HUDEP-2 (cell line): ENCODE data around the gene CTSA.
"Not testable (repeated sequence)": the region's sequence is repeated elsewhere in the genome, so short reads cannot be mapped to it uniquely, and the experiment has no call there.

Experiments
- DNase-seq, 76 experiments: peaks; one replicate each; lab custom pipeline; 2025; ENCODE audit not compliant: unreplicated experiment in 76 of 76; lab: John Stamatoyannopoulos, UW

CTSA gene

DNA sequence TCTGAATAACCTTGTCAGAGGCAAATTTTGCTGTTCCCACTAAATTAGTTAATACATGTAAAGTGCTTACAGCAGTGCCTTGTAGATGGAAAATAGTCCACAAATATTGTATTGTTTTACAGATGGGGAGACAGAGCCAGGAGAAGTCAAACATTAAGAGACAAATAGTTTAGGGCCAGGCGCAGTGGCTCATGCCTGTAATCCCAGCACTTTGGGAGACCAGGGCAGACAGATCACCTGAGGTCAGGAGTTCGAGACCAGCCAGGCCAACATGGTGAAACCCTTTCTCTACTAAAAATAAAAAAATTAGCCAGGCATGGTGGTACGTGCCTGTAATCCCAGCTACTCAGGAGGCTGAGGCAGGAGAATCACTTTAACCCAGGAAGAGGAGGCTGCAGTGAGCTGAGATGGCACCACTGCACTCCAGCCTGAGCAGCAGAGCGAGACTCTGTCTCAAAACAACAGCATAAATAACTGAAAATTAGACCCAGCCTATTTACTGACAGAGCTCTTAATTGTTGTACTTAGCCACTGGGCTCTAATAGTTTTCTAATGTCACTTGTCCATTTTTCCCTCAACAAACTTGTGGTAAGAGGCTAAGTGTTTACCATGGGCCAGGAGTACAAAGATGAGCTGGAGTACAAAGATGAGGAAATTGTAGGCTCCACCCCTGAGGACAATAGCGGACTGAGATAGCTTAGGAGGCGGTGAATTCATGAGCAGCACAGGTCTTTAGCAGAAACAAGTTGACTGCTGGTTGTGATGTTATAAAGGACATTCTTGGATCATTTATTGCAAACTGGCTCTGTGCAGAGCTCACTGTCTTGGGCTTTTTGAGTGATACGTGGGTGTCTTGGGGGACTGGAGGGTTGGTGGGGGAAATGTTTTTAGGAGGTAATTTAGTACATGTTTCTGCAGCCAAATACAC lies 27.3 kb upstream of the CTSA start:
- peak in 1 of 76 experiments; percentile 1 for DNase-seq

DNA sequence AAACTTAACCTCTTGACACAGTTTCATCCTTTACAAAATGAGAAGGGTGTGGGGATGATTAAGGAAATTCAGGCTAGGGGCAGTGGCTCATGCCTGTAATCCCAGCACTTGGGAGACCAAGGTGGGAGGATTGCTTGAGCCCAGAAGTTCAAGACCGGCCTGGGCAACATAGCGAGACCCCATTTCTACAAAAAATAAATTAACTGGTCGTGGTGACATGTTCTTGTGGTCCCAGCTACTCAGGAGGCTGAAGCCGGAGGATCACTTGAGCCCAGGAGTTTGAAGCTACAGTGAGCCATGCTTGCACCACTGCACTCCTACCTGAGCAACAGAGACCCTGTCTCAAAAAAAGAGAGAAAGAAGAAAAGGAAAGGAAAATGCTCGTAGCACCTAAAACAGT lies 24.7 kb upstream of the CTSA start:
- no peak for DNase-seq

DNA sequence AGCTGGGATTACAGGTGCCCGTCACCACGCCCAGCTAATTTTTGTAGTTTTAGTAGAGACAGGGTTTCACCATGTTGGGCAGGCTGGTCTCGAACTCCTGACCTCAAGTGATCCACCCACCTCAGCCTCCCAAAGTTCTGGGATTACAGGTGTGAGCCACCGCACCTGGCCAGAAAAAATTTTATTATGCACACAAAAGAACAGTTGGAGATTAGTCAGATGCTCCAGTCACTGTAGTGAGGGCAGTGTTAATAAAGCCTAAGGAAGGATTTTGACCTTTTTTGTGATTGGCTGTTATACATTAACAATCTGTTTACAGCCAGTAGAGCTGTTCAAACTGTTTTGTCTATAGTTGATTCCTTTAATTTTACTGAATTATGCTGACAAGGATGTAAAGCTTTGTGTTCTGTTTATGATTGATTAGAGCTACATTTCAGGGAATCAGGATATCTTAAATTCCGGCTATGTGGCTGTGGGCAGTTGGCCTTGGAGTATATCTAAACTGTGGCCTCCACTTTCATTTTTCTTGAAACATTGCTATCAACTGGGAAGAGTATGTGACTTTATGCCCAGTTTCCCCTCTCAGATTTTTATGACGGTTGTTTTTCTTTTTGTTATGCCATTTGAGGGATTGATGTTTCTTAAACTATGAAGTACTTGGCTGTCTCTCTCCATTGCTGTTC lies 23.9 kb upstream of the CTSA start:
- no peak for DNase-seq

DNA sequence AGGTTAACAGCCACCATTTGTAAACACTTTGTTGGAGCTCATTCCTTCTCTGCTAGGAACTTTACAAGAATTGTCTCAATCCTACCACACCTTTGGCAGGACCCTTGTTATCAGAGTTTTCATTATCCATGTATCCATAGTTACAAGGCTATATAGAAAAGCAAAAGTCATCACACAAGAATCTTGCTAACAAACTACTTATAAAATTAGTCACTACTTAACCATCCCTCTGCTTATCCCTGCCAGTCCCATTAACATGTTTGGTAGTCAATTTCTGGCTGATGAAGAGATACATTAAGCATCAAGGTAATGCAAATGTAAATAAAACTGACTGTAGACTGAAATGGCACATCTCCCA lies 23.3 kb upstream of the CTSA start:
- DNase-seq = no peak

DNA sequence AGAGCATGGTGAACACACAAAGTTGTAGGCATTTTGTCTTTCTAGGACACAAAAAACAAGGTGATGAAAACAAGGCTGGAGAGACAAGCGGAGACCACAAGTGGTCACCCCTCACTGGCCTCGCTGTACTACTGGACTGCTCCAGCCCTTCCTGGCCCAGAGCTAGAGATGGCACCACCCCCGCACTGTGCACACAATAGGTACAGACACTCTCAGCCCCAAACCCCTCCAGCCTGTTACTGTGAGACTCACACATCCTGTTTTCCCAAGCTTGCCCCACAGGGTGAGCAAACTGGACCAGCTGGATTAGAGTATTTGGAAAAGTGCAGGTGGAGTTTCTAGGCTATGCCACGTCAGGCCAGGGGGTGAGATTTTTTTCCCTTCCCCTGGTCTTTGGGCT lies 18.5 kb upstream of the CTSA start:
- DNase-seq = no peak

DNA sequence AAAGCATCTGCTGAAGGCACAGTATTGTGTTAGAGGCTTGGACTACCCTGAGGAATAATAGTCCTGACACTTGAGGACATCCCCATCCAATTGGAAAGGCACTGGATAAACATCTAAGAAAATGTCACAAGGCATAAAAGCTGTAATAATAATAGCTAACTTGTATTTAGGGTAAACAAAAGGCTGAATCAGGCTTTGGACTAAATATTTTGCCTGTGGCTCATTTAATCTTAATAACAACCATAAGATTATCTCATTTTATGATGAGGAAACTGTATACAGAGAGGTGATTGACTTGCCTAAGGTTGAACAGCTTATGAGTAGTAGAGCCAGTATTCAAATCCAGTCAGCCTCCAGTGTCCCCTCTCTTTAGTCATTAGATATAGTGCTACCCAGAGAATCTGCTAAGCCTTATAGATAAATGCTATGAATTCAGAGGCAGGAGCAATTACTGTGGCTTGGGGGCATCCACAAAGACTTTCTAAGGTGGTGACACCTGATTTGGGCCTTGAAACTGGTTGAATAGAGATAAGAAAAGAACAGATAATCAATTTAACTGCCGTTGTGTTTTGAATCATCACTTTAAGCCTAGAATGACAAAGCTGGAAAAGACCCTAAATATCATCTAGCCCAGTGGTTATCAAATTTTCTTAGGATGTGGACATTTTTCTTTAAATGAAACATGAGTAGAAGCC lies 17.6 kb upstream of the CTSA start:
- peak in 4 of 76 experiments; percentile 15 to 32 (median 20) for DNase-seq

DNA sequence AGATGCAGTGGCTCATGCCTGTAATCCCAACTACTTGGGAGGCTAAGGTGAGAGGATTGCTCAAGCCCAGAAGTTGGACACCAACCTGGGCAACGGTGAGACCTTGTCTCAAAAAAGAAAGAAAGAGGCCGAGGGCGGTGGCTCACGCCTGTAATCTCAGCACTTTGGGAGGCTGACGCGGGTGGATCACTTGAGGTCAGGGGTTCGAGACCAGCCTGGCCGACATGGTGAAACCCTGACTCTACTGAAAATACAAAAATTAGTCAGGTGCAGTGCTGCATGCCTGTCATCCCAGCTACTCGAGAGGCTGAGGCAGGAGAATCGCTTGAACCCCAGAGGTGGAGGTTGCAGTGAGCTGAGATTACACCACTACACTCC lies 17.0 kb upstream of the CTSA start:
- not testable (repeated sequence) for DNase-seq

DNA sequence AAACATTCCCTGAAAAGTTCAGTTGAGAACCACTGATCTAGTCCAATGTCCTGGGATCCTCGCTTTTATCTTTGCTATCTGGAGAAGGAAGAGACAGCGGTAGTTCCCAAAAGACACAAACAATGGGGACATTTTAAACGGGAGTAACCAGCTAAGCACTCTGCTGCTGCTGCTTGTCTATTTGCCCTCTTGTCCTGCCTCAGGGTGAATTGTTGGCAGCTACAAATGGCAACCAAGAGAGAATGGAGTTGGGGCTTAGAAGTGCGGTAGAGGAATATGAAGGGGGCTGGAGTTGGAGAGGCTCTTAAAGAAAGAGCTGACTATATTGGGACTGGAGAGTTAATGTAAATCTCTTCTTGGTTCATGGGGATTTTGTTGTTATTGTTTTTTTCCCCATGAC lies 16.6 kb upstream of the CTSA start:
- no peak for DNase-seq

DNA sequence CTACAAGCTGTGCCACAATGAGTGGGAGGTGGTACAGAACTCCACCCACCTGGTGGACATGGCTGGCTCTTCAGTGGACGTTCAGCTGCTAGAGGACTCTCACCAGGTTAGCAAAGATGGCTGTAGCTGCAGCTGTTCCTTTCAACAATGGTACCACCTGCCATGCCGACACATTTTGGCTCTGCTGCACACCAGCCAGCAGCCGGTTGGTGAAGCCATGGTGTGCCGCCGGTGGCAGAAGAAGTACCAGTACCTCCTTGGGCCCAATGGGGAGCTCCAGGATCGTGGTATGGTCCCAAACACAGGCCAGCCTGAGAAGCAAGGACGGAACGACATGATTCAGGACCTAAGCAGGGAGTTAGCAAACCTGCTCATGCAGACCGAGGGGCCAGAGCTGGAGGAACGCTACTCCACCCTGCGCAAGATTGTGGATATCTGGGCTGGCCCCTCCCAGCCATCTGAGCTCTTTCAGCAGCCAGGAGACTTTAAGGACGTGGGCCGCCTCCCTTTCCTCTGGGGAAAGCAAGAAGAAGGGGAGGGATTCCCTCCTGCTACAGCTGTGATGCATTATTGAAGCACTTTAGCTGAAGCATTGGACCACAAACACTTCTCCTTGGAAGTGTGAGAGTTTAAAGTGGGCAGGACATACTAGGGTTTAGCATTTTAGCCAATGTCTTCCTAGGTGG lies 12.9 kb upstream of the CTSA start:
- DNase-seq = peak in 70 of 76 experiments; percentile 14 to 88 (median 58)

DNA sequence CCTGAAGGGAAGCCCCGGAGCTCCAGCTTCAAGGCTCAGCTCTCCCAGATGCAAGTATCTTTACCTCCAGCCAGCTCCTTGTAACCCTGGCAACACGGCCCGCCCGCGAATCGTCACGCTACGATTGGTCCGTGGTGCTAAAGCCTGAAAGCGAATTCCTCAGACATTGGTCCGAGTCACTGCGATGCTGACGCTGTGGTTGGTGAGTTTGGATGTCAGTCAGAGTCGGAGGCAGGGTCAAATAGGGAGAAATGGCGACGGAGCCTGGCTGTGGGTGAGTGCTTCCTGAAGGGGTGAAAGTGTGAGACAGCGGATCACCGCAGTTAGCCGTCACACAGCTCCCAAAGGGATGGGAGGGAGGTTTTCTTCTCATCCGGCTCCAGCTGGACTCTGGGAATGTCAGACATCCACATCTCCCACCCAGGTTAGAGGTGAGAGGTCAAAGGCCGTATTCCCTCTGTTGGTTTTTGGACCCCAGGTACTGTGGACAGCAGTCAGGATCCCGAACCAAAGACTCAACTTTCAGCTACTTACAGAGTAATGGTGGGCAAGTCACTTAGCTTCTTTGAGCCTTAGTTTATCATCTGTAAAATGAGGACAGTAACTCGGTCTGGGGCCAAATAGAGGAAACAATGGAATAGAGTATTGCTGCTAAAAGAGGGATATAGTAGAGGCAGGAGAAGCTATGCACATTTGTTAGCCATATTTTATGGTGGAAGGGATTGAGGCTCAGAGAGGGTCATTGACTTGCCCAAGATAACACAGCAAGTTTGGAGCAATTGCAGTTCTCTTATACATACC lies 9.9 kb upstream of the CTSA start, which contains the start of gene ZSWIM1:
Gene ZSWIM1 (plus strand): TSS at position 240 of the 801 bp plus-strand sequence. CDS start 1,366 bp downstream, outside the sequence.
- DNase-seq = peak; percentile 41 to 100 (median 97)

DNA sequence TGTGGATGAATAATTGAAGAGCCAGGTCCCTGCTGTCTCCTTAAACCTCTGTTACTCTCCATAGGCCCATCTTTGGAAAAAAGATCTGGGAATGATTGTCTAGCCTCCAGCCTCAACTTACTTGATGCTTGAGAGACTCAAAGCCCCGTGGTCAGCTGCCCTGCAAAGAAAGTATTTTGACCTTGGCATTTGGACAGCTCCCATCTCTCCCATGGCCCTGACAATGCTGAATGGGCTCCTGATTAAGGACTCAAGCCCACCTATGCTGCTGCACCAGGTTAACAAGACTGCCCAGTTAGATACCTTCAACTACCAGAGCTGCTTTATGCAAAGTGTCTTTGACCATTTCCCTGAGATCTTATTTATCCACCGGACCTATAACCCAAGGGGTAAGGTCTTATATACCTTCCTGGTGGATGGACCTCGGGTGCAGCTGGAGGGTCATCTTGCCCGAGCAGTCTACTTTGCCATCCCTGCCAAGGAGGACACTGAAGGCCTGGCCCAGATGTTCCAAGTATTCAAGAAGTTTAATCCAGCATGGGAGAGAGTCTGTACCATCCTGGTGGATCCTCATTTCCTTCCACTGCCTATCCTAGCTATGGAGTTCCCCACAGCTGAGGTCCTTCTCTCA lies 8.6 kb upstream of the CTSA start:
- DNase-seq = no peak

DNA sequence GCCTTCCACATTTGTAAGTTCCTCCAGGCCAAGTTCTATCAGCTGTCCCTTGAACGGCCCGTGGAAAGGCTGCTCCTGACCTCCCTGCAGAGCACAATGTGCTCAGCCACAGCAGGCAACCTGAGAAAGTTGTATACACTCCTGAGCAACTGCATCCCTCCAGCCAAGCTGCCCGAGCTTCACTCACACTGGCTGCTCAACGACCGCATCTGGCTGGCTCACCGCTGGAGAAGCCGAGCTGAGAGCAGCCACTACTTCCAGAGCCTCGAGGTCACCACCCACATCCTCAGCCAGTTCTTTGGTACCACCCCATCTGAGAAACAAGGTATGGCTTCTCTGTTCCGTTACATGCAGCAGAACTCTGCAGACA lies 8.1 kb upstream of the CTSA start:
- DNase-seq = no peak

DNA sequence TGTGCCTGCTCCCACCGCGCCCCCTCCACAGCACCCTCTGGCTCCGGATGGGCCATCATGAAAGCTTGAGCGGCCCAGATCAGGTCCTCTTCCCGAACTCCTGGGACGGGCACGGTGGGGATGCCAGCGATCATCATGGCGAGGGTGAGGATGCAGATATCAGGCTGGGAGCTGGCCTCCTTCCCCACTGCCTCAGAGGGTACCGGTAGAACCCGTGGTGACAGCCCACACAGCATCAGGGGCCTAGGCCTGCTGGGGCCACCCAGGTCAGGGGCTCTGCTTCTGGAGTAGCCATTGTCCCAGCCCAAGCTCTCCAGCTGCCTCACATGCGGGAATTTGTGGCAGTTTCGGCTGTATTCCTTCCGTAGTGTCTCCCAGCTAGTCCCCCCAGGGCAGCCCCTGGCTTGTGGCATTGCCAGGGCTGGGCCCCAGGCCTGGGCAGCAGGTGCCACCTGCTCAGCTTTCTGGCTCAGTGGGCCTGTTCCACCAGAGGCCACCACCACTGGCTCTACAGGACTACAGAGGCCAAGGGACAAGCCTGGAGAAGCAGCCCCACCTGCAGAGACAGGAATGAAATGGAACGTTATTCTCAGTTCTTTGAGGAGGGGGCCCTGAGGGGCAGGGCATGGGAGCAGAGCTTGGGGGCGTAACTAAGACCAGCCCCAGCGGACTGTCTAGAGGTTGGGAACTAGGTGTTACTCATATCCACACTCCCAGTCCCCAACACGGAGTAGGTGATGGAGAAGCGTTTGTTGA lies 4.4 kb upstream of the CTSA start:
- DNase-seq = no peak

DNA sequence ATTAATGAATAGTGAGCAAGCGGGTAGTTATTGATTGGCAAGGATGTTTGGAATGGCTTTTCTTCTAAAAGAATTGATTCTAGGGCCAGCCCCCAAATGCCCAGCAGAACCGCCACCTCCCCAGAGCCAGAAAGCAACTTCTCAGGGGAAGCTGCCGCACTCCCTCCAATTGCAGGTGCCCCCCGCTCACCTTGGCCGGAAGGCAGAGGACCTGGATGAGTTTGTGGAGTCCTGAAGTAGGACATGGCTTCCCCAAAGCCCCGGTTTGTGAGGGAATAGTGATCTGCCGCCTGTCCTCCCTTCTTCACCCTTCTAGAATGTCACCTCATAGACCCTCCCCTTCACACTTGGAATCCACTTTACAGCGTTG lies 3.8 kb upstream of the CTSA start, which contains the start of gene SPATA25:
Gene SPATA25 (minus strand): TSS at position 277 of the 370 bp plus-strand sequence. CDS start 32 bp downstream, at position 245.
- DNase-seq = no peak

DNA sequence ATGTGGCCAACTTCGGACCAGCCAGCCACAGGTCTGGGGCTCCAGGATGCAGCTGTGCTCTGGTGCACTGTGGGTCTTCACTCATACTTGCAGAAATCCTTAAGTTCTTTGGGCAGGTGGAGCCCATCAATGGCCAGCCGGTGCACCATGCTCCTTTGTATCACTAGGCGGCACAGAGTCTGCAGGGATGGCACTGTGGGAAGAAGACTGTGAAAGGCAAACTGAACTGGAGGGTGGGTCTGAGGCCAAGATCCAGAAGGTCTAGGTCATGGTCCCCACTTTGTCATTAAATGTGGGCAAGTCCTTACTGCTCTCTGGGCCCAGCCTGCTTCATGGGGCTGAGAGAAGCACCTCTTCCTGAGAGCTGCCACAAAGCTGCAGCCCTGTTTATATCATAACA lies 2.5 kb upstream of the CTSA start:
- no peak for DNase-seq

DNA sequence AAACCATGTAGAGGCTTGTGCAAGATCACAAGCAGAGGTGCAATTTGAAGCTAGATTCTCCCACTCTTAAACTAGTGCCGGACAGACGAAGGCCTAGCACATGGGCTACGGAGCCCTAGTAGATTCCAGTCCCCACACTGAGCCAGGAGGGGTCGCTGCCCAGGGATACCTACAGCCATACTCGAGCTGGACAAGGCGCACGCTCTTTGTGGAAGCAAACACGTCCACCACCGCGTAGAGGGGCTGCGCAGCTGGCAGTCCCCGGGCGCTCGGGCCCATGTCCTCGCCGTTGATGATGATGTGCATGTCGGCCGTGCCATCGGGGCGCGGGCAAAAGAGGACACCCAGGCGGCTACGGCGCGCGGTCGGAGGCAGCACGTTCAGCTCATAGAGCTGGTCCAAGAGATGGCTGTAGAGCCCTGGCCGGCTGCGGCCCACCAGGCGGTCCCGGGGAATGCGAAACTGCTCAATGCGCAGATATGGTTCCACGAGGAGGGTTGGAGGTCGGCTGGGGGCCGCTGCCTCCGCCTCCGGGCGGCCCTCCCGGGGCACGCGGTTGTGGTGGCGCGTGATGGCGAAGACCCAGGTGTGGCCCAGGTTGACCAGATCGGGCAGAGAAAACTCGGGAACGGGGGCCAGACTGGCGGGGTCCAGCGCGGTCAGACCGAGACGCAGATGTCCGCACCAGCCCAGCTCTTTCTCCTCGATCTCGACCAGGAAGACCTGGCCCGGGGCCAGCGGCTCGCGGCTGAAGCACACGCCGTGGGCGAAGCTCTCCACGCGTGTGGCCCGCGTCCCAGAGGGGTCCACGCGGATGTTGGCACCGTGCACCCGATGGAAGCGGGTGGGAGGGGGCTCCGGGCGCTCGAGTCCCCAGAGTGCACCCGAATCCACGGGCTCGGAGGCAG lies 804 bp upstream of the CTSA start:
- DNase-seq = peak in 74 of 76 experiments; percentile 12 to 87 (median 68)

DNA sequence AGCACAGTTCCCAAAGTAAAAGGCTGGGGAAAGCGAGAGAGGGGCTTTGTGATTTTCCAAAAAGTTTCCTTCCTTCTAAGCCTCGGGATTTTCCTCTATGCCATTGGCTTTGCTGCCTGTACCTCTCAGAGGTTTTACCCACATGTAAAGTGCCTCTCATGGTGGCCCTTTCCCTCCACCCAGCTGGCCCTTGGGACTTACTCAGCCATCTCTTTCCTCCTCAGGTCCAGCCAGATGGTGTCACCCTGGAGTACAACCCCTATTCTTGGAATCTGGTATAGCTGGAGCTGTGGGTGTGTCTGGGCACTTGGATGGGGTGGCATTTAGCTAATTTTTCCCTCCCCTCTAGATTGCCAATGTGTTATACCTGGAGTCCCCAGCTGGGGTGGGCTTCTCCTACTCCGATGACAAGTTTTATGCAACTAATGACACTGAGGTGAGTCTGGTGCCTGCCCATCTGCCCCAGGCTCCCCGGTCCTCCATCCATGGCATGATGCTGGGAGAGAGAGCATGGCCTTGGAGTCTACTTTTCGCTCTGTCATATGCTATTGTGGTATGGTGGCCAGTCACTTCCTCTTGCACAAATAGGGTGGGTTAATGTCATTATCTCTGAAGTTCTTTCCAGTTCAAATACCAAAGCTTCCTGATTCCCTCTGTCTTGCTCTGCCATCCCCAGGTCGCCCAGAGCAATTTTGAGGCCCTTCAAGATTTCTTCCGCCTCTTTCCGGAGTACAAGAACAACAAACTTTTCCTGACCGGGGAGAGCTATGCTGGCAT lies 1.1 kb downstream of the CTSA start:
- peak in 12 of 76 experiments; percentile 4 to 28 (median 14) for DNase-seq
